K562 (cell line): ENCODE results near the gene HPSE2. TPM values are rescaled to one million over a fixed set of nuclear protein-coding genes. Genes with fewer than 3 reads are reported as not detected.

Experiments used
- ATAC-seq: fragments of 200-7000 bp; cut with Tn5 transposase; 3 replicates; pipeline ENCODE4 v1.9.1; 2020; ENCODE audit warnings: moderate library complexity
- BruUV-seq: library from RNA; stranded (reverse); fragments of 400-500 nt; replicated peaks from 2 replicates; lab custom pipeline; 2021; lab: Mats Ljungman, UMichigan
- CTCF ChIA-PET: fragments of 300-600 bp; formaldehyde crosslinking; extraction: SDS; loops from one replicate; lab custom pipeline; 2021; ENCODE audit warnings: low intra/inter-chr PET ratio; lab: Yijun Ruan, JAX
- POLR2A ChIA-PET: fragments of 300-600, 350-650 bp; sonication (Branson Sonifier 250); formaldehyde crosslinking; extraction: SDS; loops from one replicate; lab custom pipeline; 2021; ENCODE audit warnings: antibody characterized with exemption, inconsistent platforms; lab: Yijun Ruan, JAX
- DNase-seq, 4 experiments: peaks; one replicate each; pipeline versions ENCODE4 v3.0.0 to v3.0.0-alpha.2; 2011 to 2018; ENCODE audit warnings: low spot score in 3 of 4, mixed read lengths in 3 of 4; ENCODE audit errors: extremely low read depth in 1 of 4
- FAIRE-seq: peaks from 2 replicates; lab custom pipeline; 2011; peaks lifted over from hg19 to GRCh38; lab: Jason Lieb, UNC
- H2AFZ ChIP-seq: 2 replicates; pipeline ENCODE4 v1.6.0; 2011; ENCODE audit warnings: low read depth, low read length, control low read depth, inconsistent platforms
- H3K27ac ChIP-seq: fragments of 200-600 bp; 3 replicates; pipeline ENCODE4 v1.8.0; 2011; ENCODE audit warnings: low read depth, mild to moderate bottlenecking, control low read depth, inconsistent platforms, low read length, moderate library complexity, mixed read lengths; ENCODE audit errors: extremely low read depth
- H3K27me3 ChIP-seq, 2 experiments: fragments of 300-600 bp in 1 of 2; 2 replicates in 1 of 2; 3 replicates in 1 of 2; pipeline versions ENCODE4 v1.6.0 to v1.8.0; 2011; ENCODE audit warnings: inconsistent platforms in 2 of 2, low read length in 2 of 2, mild to moderate bottlenecking in 1 of 2, mixed read lengths in 1 of 2, moderate library complexity in 1 of 2; ENCODE audit not compliant: control insufficient read depth in 2 of 2, insufficient read depth in 2 of 2
- H3K36me3 ChIP-seq: fragments of 300-600 bp; 3 replicates; pipeline ENCODE4 v1.8.0; 2011; ENCODE audit warnings: mild to moderate bottlenecking, low read length, inconsistent platforms; ENCODE audit not compliant: control insufficient read depth, insufficient read depth
- H3K4me1 ChIP-seq, 2 experiments: fragments of 200-600 bp in 1 of 2; replicated peaks in 1 of 2; 2 replicates in 1 of 2; 3 replicates in 1 of 2; pipeline versions ENCODE4 v1.5.1 to v1.8.0; 2011; ENCODE audit warnings: inconsistent platforms in 2 of 2, low read length in 2 of 2, mild to moderate bottlenecking in 1 of 2, mixed read lengths in 1 of 2, moderate library complexity in 1 of 2; ENCODE audit not compliant: control insufficient read depth in 2 of 2, insufficient read depth in 2 of 2
- H3K4me2 ChIP-seq: 2 replicates; pipeline ENCODE4 v1.6.1; 2011; ENCODE audit warnings: low read length, control low read depth, inconsistent platforms, mixed read lengths; ENCODE audit not compliant: insufficient read depth
- H3K4me3 ChIP-seq: fragments of 200-600 bp; sonication (generic), shearing (Covaris generic); 2 replicates; pipeline ENCODE4 v1.5.1; 2016; ENCODE audit warnings: control low read depth, inconsistent platforms
- H3K79me2 ChIP-seq: fragments of 200-600 bp; 3 replicates; pipeline ENCODE4 v1.8.0; 2011; ENCODE audit warnings: low read length, inconsistent platforms; ENCODE audit not compliant: control insufficient read depth, insufficient read depth
- H3K9ac ChIP-seq, 2 experiments: 2 replicates each; pipeline versions ENCODE4 v1.6.0 to v1.6.1; 2011; ENCODE audit warnings: low read depth in 2 of 2, low read length in 2 of 2, control low read depth in 1 of 2, inconsistent platforms in 1 of 2, mild to moderate bottlenecking in 1 of 2, mixed read lengths in 1 of 2; ENCODE audit not compliant: insufficient read depth in 1 of 2
- H3K9me1 ChIP-seq: one replicate; pipeline ENCODE4 v1.6.0; 2011; ENCODE audit warnings: inconsistent platforms, mild to moderate bottlenecking, low read length, moderate library complexity; ENCODE audit not compliant: control insufficient read depth, insufficient read depth
- H3K9me3 ChIP-seq: replicated peaks from 2 replicates; pipeline ENCODE4 v1.5.1; 2011; ENCODE audit warnings: low read depth, low read length, inconsistent platforms; ENCODE audit not compliant: control insufficient read depth, insufficient read depth
- H4K20me1 ChIP-seq: replicated peaks from 2 replicates; pipeline ENCODE4 v1.6.1; 2011; ENCODE audit warnings: low read length, inconsistent platforms, mixed read lengths; ENCODE audit not compliant: control insufficient read depth, insufficient read depth
- FOXP4 ChIP-seq: sonication (generic); formaldehyde crosslinking; IDR thresholded peaks from 2 replicates; pipeline ENCODE4 v1.8.0; 2022; ENCODE audit warnings: mild to moderate bottlenecking, missing genetic modification reagents, borderline replicate concordance
- HBP1 ChIP-seq: fragments of 450-650 bp; formaldehyde crosslinking; IDR thresholded peaks from 2 replicates; pipeline ENCODE4 v1.4.0; 2022; ENCODE audit warnings: missing genetic modification characterization
- HMG20A ChIP-seq: fragments of 450-650 bp; formaldehyde crosslinking; conservative IDR thresholded peaks from 2 replicates; pipeline ENCODE4 v1.4.0; 2020; ENCODE audit warnings: mild to moderate bottlenecking, mixed read lengths
- MXI1 ChIP-seq: IDR thresholded peaks from 2 replicates; pipeline ENCODE4 v1.6.1; 2011; ENCODE audit warnings: low read depth, mild to moderate bottlenecking, improper control_type of control experiment, low read length
- ZNF75A ChIP-seq: fragments of 450-650 bp; formaldehyde crosslinking; IDR thresholded peaks from 2 replicates; pipeline ENCODE4 v1.4.0; 2020; ENCODE audit warnings: mild to moderate bottlenecking
- in situ Hi-C: fragments of 300-500 bp; cut with MboI; formaldehyde crosslinking; loops from 4 replicates; pipeline ENCODE4 v1.15.0; 2018; ENCODE audit warnings: inconsistent platforms, mixed read lengths
- intact Hi-C: fragments of 100-400 bp; cut with micrococcal nuclease; formaldehyde crosslinking; loops from 2 replicates; pipeline ENCODE4 v1.14.2; 2022
- polyA plus RNA-seq, 8 experiments: library from polyadenylated mRNA; depleted of rRNA in 4 of 8; stranded (reverse) in 5 of 8; unstranded in 3 of 8; fragments of >200 nt; fragmentation: Nextera tagmentation in 2 of 8; fragmentation: Illumina TruSeq in 1 of 8; extraction: Ambion mirVana in 2 of 8; extraction: Trizol in 1 of 8; gene quantifications; 2 replicates each; pipeline versions ENCODE4 v1.2.1 to v1.2.3, GENCODE V29; 2011 to 2014; ENCODE audit warnings: inconsistent platforms in 1 of 8, missing spikeins in 1 of 8
- total RNA-seq, 7 experiments: library from RNA; depleted of rRNA in 6 of 7; stranded (reverse); fragments of >200 nt in 6 of 7; fragmentation: Illumina TruSeq in 2 of 7; extraction: Trizol in 2 of 7; gene quantifications; 2 replicates each; pipeline versions ENCODE4 v1.2.1 to v1.2.3, GENCODE V29; 2011 to 2021; ENCODE audit warnings: low replicate concordance in 1 of 7

Gene HPSE2
- total and polyA plus RNA-seq, 9 of the 15 experiments (the other 6 are each of a cell fraction or from before 2014, with no cell fraction given): 0.03 to 0.10 (median 0.04) TPM; not detected in 2

GRCh38 chr10:98569853-98570252 lies 665.8 kb downstream of the HPSE2 start:
- Histone ChIP-seq H3K4me1 (no peaks in the 10 kb centered on the region), H3K36me3 (no peaks in the 10 kb centered on the region), H3K27me3 (no peaks in the 10 kb centered on the region), H3K4me3 (no peak overlapping the region), H3K9ac (no peak overlapping the region), H3K79me2 (no peaks in the 10 kb centered on the region), H3K4me2 (no peak overlapping the region), H3K9me1 (no peaks in the 10 kb centered on the region), H3K9me3 (no peaks in the 10 kb centered on the region), H4K20me1 (no peaks in the 10 kb centered on the region), H2AFZ (no peak overlapping the region), H3K27ac (no peak overlapping the region)
- no peak for TF ChIP-seq ZNF75A (CRISPR knock-in tag)
- no peak for TF ChIP-seq FOXP4 (CRISPR knock-in tag)
- TF ChIP-seq MXI1: no peak
- no peak for TF ChIP-seq HMG20A
- no peak for TF ChIP-seq HBP1 (CRISPR knock-in tag)
- DNase-seq (no peak), FAIRE-seq (no peak), ATAC-seq (no peak)
- in situ Hi-C loops (no loop called here), intact Hi-C loops (no loop called here)
- BruUV-seq: no TSS peak
- ChIA-PET CTCF (no interaction called here), POLR2A (no interaction called here)
